Measurements from ENCODE around the gene DUSP5. TPM values are rescaled to one million over a fixed set of nuclear protein-coding genes. Genes with fewer than 3 reads are reported as not detected.

Gene DUSP5
- total and polyA plus RNA-seq, 2 of the 8 experiments (the other 6 are each of a cell fraction or from before 2014, with no cell fraction given) = 13.6 to 30.3 TPM

DNA sequence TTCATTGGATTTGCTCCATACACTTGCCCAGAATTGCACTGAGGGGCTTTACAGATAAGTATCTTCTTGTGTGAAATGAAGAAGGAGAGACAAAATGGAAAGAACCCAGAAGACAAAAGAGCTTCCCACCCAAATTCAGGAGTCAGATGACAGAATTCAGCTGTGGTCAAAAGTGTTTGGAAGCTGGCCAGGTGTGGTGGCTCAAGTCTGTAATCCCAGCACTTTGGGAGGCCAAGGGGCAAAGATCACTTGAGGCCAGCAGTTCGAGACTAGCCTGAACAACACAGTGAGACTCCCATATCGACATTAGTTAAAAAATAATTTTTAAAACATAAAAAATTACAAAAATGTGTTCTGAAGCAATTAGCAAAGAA, 27.1 kb downstream of the DUSP5 start:
- H2BK5ac ChIP-seq (ENCODE audit: low read depth, low read length) = no peak overlapping the region
- H4K5ac ChIP-seq (ENCODE audit: insufficient read length, low read depth, low read length) = no peak overlapping the region
- H3K27ac ChIP-seq (ENCODE audit: low read depth, low read length) = no peak overlapping the region
- no peaks in the 10 kb centered on the region for H3K79me2 ChIP-seq (ENCODE audit: control insufficient read depth in 1 of 2, insufficient read depth in 2 of 2, low read length in 2 of 2)
- no peak overlapping the region for H2BK120ac ChIP-seq (replicated peaks; ENCODE audit: low read depth, low read length)
- no peak overlapping the region for H2BK12ac ChIP-seq (ENCODE audit: low read depth, low read length)
- no peak overlapping the region for H2AK5ac ChIP-seq (ENCODE audit: low read depth, low read length)
- no peak for TF ChIP-seq SP4 (IDR thresholded peaks at IDR 0.05; ENCODE audit: low read length)
- 83% methylated on average over 2 of the region's 2 CpGs; no CpG with 5 or more reads in 1 of the 2 experiments for WGBS, 2 experiments (ENCODE audit: extremely low coverage in 1 of 2, insufficient coverage in 1 of 2, insufficient read length in 1 of 2, insufficient replicate concordance in 2 of 2, low coverage in 1 of 2, low lambda C conversion rate in 2 of 2, missing lambda C conversion rate in 1 of 2)
- no peak overlapping the region for H4K8ac ChIP-seq (ENCODE audit: extremely low read depth, insufficient read depth, low read length)
- H2BK20ac ChIP-seq (ENCODE audit: low read length) = no peak overlapping the region
- no peak overlapping the region for H3K9ac ChIP-seq (replicated peaks in 1 of 4; ENCODE audit: extremely low read depth in 1 of 4, low read depth in 3 of 4, low read length in 3 of 4)
- H3K4me1 ChIP-seq (replicated peaks in 1 of 4; ENCODE audit: control insufficient read depth in 3 of 4, insufficient read depth in 4 of 4, low read length in 3 of 4) = peaks cover 2 to 9% (median 4%) of the 10 kb centered on the region in 4 experiments; a peak in 5 of 7 replicates
- H3K18ac ChIP-seq (ENCODE audit: extremely low read depth, low read length) = no peak overlapping the region
- no peak overlapping the region for H3K56ac ChIP-seq (replicated peaks; ENCODE audit: insufficient read length, low read depth, low read length)
- H2AFZ ChIP-seq (ENCODE audit: low read length) = no peak overlapping the region
- no peak overlapping the region for H4K91ac ChIP-seq (replicated peaks; ENCODE audit: insufficient read length, low read length)
- CTCF ChIA-PET (ENCODE audit: partially characterized antibody) = interaction anchor here (1.2 kb wide), 1 partner anchor 13 kb away, joined by 3 read pairs; no protein-coding TSS in a partner anchor
- FAIRE-seq = no peak
- H3K36me3 ChIP-seq (ENCODE audit: control insufficient read depth in 2 of 4, insufficient read depth in 4 of 4, low read length in 3 of 4) = no peaks in the 10 kb centered on the region
- no peaks in the 10 kb centered on the region for H3K9me3 ChIP-seq (ENCODE audit: insufficient read depth in 2 of 2, low read depth in 1 of 2, low read length in 1 of 2)
- no peak overlapping the region for H3K14ac ChIP-seq (ENCODE audit: insufficient read length)
- H2BK15ac ChIP-seq (ENCODE audit: low read length) = no peak overlapping the region
- no peak overlapping the region for H3K4me2 ChIP-seq (ENCODE audit: insufficient read depth in 1 of 2, low read depth in 2 of 2, low read length in 2 of 2)
- no peak for DNase-seq (ENCODE audit: low read depth in 1 of 2, low spot score in 2 of 2)
- H3K23ac ChIP-seq (ENCODE audit: insufficient read length) = no peak overlapping the region
- H3K23me2 ChIP-seq (ENCODE audit: low read depth, low read length) = no peaks in the 10 kb centered on the region; the same call in 1 of the 2 replicates
- no peak overlapping the region for H3K4ac ChIP-seq (replicated peaks; ENCODE audit: insufficient read length, low read depth, low read length)
- H3K4me3 ChIP-seq (ENCODE audit: extremely low read depth in 1 of 4, insufficient read depth in 2 of 4, low read depth in 3 of 4, low read length in 4 of 4) = no peak overlapping the region
- POLR2A ChIA-PET (ENCODE audit: partially characterized antibody) = no interaction called here
- no peaks in the 10 kb centered on the region; a peak in 1 of 7 replicates for H3K27me3 ChIP-seq (replicated peaks in 1 of 4; ENCODE audit: control insufficient read depth in 3 of 4, extremely low read depth in 1 of 4, insufficient read depth in 3 of 4, low read length in 3 of 4)
- H4K20me1 ChIP-seq (replicated peaks in 1 of 2; ENCODE audit: control insufficient read depth in 1 of 2, insufficient read depth in 2 of 2, low read length in 2 of 2) = no peaks in the 10 kb centered on the region
- no peaks in the 10 kb centered on the region for H3K79me1 ChIP-seq (ENCODE audit: low read depth, low read length)
